GM21367 (cell line): Measurements from ENCODE around the gene ATOH8.

Experiments
- ATAC-seq: cut with Tn5 transposase; IDR thresholded peaks from one replicate; pipeline ENCODE4 v1.9.1; 2021; ENCODE audit not compliant: unreplicated experiment

ATOH8 gene

DNA sequence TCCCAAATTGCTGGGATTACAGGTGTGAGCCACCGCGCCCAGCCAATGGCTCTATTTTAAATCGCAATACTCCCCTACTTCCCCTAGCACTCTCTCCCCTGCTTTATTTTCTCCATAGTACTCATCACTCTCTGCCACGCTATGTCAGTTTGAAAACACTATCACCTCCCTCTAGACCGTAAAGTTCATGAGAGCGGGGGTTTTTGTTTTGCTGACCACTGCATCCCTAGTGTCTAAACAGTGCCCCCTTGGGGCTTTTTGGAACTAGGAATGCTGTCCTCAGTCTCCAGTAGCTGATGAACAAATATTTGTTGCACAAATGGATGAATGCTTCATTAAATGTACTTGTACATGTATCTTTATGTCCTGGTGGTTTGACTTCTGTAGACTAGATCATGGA is 44.1 kb downstream of the ATOH8 start:
- no peak for ATAC-seq

DNA sequence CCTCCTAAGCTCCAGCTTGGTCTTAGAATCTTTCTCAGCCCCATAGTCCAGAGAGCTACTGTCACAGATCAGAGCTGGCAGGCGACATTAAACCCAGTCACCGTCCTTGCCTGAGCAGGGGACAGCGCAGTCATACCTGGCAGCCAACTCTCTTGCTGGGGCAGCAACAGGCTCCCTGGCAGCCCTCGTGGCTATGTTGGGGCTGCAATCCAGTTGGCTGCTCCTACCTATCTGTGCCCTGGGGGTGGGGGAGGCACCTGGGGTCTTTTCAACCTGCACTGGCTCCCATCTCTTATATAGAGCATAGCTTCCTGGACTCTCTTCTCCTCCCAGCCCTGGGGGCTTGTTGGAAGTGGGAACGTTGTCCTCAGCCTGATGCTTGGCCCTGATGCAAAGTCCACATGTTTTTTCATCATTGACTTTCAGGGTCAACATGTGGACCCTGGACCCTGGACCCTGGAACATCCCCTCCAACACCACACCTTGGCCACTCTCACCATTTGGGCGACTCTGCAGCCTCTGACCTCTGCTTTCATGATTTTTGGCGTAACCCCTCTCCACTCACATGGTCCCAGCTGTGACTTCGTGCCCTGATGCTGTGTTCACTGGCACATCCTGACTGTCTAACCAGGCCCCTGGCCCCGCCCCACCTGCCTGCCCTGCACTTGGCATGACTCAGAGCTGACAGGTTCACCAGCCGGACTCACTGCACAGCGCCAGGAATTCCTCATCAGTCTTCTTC is 45.6 kb downstream of the ATOH8 start:
- ATAC-seq = no peak

DNA sequence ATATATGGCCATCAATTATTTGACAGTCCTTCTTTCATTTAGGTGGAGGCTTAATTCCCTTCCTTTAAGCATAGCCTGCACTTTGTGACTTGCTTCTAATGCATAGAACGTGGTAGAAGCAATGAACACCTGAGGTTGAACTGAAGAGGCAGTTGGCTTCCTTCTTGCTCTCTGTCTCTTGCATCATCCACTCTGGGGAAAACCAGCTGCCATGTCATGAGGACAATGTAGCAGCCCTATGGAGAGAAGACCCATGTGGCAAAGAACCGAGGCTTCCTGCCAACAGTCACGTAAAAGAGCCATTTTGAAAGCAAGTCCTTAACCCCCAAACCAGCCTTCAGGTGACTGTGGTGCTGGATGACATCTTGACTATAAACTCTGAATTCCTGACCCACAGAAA is 46.8 kb downstream of the ATOH8 start:
- no peak for ATAC-seq

DNA sequence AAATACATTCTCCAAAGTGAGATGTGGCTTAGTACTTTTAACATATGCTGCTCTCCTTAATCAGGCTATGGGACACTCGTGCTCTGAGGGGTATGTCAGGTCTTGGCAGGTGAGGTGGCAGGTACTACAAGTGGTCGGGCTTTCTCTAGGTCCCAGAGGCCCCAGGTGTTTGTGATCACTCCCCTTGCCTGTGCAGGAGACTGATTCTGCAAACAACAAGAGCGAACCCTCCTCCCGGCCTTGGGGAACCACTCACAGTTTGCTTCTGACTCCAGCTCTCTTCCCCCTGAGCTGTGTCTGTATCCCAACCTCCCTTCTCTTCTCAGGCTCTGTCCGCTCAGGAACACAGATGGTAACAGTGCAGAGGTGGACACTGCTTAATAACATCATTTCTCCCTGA is 48.1 kb downstream of the ATOH8 start:
- no peak for ATAC-seq

DNA sequence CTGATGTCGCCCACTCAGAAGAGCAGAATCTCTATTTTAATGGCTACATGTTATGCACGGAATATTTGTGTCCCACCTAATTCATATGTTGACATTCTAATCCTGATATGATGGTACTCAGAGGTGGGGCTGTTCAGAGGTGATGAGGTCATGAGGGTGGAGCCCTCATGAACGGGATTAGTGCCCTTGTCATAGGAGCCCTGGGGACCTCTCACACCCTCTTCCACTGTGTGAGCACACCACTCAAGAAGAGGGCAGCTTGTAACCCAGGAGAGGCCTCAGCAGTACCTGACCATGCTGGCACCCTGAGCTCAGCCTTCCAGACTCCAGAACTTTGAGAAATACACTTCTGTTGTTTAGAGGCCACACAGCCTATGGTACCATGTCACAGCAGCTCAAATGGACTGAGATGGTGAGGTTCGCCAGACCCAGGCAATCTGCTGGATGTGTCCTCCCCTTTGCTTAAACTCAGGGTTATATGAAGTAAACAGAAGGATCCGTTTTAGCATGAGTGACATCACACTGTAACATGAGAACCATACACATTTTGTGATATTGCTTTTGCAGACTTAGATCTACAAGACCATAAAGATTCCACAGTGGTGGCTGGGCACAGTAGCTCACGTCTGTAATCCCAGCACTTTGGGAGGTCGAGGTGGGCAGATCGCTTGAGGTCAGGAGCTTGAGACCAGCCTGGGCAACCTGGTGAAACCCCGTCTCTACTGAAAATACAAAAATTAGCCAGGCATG is 48.7 kb downstream of the ATOH8 start:
- ATAC-seq = no peak

DNA sequence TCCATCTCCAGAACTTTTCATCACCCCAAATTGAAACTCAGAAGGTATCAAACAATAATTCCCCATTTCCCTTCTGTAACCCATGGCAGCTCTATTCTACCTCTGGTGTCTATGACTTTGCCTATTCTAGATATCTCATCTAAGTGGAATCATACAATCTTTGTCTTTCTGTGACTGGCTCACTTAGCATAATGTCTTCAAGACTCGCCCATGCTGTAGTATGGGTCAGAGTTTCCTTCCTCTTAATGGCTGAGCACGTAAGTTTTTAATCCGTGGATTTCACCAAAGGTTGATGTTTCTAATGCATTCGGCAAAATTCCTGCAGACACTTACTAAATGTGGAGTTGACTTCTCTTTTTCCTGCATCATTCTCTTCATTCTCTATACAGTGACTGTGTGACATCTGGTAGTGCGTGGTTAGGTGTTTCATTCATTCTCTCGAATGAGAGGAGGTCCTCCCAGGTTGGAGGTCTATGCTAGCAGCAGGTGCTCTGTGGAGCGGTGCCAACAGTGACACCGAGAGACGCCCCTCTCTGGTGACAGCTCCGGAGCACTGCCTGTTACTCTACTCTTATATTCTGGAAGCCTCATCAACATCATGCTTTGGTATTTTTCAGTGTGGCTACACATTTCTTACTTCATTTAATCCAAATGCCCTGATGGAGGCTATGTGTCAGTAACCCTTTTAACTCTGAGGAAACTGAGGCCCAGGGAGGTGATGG is 50.1 kb downstream of the ATOH8 start:
- no peak for ATAC-seq

DNA sequence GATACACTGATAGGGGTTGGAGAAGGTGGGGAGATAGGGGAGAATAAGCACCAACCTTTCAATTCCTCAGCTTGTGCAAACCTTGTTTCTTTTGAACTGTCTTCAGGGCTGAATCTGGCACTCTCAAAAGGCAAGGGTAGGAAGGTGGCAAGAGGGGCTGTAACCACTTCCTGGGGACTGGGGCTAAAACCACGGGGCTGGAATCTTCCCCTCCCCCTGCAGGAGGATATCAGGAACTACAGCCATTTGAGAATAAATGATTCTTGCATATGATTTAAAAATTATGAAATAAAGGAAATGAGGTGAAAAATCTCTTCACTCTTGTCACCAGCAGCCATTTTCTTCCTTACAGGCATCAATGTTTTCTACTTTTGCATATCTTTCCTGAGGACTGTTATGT is 50.8 kb downstream of the ATOH8 start:
- no peak for ATAC-seq

DNA sequence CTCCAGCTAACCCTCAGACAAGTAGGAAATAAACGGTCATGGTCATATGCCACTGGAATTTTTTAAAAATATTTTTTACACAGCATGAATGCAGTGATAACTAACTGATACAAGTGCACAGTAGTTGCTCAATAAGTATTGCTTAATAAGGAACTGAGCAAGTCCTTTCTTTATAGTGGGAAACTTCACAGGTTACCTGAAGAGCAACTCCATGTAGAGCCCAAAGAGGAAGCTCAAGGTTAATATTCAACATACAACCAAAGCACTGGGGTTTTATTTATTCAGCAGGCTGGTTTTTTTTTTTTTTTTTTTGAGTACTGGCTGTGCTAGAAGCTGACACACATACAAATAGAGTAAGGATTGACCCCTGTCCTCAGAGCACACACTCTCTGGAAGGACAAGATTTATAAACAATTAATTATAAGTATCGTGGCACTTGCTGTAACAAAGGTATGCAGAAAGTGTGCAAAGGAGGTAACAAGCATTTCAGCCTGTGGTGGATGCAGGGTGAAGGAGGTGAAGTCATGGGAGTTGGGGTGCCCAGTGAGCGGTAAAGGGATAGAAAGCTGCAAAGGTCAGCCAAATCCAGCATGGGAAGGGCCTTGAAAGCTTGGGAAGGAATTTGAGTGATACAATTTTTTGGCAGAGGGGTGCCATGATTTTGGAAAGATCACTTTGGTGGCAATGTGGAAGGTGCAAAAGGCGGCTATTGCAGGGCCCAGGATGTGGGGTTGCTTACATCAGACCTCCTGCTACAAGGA is 52.7 kb downstream of the ATOH8 start:
- ATAC-seq = no peak

DNA sequence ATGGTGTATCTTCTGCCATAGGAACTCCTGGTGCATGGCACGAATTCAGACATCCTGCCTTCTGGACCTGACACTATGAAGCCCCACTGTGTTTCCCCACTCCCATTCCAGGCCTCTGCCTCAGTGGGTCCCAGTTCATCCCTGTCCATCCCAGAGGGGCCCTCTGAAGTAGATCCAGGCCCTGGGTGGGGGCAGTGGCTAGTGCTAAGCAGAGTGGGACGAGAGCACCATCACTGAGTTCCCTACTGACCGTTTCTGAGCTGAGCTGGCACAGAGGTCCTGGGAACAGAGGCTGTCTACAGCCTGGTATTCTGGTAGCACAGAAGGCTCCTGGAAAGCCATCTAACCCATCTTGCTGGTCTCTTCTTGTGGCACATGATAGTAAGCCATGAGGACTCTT is 54.0 kb downstream of the ATOH8 start:
- ATAC-seq = no peak

DNA sequence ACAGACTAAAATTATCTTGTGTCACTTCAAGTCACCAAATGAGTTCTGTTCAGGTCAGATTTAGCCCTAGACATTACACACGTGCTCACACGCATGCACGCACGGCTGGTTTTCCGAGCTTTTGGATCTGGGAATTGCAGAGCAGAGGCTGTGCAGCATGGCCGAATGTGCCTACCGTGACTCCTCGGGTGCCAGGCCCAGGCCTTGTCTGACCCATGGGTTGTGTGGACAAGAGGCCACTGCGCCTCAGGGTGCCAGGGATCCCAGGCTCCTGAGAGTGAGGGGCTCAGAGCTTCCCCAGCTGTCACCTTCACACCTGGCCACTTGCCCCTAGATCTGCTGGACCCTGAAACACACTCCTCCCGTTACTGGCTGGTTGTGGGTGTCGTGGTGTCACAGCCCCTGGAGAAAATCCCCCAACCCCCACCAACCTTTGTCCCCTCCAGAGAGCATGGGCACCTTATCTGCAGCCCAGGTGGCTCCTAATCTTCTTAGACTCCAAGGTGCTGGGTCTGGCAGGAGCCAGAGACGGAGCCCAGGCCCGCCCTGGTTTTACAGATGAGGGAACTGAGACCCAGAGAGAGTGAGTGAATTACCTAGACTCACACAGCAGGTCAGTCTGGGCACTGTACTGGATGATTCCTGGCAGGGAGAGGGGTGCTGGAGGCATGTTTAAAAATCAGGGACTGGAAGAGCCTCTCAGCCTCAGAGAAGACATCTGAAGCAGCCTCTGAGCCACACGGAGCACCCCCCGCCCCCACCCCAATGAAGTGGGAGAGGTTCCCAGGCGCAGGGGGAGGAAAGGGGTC is 56.8 kb downstream of the ATOH8 start:
- no peak for ATAC-seq

DNA sequence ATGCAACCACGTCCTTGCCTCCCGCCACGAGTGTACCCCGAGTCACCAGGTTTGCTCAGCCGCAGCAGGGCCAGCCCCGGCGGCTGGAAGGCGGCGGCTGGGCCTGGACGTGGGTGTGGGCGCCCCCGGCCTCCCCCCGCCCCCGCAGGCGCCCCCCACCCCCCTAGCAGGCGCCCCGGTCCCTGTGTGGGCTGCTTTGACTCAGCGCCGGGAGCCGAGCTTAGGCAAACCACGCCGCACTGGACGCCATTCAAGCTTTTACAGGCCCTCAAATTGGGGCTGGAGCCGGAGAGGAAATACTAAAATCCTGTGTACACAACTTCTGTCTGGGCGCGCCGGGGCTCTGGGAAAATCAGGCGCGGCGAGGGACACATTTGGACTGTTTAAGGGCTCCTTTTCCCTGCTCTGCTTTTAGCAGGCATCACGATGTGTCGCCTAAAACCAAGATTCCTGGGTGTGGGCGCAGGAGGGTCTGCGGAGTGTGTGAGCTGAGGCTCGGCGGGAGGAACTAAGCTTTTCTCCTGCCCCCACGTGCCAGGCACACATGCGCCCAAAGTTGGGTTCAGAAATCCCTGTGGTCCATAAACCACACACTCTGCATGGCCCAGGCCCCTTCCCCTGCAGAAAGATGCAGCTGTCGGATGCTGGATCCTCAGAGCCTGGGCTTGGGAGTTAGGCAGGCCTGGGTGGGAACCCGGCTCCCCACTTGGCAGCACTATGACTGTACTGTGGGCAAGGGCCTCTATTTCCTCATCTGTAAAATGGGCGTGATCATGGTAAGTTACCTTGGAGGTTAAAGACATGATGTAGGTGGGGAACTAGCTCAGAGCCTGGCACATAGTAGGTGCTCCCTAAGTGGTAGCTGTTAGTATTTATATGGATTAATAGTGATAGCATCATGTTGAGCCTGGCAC is 57.6 kb downstream of the ATOH8 start:
- ATAC-seq = no peak

DNA sequence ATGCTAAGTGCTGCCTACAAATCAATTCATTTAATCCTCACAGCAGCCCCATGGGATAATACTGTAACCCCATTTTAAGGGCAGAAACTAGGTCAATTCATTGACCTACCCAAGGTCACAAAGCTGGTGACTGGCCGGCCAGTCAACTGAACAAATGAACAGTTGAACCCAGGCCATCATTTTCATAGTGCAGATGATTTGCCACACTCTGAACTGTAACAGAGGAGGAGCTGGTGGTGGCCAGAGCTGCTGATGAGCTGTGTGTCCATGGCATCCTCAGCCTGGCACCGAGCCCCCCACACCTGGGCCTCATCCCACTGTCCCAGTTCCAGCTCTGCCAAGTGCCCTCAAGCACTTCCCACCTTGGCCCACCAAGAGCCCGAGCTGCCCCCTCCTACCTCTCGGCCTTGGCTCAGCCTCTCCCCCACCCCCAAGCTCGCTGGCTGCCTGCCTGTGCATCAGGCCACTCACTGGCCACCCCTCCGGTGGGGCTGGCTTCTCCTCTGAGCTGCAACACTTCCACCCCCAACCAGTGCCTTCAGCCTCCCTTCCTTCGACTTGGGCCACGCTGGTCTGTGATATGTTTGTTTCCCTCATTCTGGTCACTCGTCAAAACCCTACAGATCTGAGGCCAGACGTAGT is 58.4 kb downstream of the ATOH8 start:
- no peak for ATAC-seq

DNA sequence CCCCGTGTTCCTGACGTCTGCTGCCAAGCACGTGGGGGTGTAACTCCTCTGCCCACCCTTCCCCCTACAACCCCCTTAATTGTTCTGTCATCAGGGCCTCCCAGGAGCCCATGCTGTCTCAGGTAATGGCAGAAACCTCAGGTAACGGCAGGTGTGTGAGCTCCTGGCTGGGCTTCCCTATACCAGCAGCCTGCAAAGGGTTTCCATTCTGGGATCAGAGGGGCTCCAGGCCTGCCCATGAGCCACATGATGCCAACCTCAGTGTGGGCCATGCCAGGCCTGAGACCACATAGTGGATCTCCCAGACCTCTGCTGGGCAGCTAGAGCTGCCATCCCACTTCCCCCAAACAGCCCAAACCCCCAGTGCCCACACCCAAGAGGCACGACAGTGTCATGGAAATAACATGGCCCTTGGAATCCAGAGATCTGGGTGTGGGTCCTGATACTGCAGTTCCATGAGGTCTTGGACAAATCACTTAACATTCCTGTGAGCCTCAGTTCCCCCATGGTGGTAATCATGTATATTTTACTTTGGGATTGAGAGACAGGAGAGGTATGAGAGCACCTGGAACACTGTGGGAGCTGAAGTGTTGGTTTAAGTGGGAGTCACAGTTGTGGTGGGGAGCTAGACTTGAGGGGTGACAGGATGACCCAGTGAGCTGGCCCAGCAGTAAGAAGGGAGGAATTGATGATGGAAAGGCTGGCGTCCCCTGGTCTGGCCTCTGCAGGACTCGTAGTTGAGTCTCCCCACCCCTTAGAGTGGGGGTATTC is 59.6 kb downstream of the ATOH8 start:
- no peak for ATAC-seq

DNA sequence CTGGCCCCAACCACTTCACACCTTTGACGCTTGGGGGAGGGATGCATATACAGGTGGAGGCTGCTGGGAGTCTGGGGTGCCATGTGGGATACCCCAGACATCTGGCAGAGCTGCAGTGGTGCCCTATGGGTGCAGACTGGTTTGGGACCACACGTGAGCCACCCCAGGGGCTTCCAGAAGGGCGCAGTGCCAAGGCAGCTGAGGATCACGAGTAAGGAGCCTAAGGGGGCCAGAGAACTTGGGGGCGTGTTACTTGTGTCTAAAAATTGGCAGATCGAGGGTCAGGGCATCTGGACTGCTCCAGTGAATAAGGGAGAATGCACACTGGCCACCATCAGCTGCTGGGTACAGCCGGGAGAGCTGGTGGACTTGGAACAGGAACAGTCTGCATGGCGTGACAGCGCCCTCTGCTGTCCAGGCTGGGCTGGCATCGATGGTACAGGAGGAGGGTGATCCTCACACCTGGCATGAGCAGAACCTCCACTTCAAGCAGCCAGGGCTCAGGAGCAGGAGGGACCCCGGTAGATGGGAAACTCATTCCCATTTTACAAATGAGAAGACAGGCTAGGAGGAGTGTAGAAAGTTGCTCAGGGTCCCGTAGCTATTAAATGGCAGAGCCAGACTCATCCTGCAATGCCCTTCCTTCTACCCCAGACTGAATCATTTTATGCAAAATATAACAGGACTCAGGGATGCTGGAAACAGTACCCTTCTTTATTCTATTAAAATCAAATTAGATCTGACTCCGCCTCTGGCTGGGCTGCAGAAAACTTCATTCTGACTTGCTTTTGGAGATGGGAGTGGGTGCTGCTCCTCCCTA is 60.4 kb downstream of the ATOH8 start:
- ATAC-seq = no peak

DNA sequence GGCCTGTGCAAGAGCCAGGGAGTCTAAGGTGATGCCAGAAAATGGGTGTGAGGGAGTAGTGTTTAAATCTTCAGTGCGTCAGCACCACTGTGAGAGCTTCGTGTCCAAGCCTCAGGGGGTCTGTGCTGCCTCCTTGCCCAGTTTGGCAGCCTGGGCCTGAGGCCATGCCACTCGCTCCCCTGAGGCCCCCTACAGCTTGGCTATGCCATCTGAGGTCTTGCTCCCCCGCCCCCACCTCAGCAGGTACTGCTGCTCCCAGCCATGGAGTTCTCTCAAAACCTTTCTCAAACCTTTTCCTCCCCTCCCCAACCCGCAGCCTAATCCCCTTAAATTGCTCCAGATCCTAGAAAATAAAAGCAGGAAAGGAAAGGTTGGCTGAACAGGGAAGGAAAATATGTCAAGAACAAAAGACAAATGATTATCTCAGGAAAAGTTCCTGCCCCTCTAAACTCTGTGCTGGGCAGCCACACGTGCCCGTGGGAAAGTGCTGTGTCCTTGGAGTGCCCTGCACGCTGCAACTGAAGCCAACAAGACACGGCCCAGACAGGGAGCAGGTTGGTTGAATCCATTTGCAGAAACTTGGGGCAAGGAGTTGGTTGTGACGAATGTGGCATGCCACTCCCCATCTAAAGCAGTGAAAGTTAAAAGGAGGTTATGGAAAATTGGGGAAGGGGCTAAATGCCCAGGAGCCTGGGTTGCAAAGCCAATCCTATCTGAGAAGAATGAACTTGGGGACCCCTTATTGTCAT is 61.2 kb downstream of the ATOH8 start:
- ATAC-seq = no peak

DNA sequence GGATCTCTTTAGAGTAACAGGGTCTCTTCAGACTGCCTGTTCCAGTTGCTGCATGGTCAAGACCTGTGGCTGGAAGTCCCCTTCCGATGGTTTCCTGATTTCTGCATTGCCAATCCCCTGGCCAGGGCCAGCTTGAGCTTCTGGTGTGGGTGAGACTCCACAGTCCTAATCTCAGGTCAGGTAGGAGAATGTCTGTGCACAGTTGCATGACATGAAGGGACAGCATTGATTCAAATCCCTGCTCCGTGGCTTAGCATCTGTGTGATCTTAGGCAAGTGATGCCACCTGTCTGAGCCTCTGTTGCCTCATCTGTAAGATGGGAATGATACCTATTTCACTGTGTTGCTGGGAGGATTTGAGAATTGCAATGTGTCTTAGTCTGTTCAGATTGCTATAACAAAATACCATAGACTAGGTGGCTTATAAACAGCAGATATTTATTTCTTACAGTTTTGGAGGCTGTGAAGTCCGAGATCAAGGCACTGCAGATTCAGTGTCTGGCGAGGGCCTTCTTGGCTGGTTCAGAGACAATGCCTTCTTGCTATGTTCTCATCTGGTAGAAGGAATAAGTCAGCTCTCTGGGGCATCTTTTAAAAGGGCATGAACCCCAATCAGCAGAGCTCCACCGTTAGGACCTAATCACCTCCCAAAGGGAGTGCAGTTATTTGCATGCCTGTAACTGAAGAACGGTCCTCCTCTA is 66.2 kb downstream of the ATOH8 start:
- ATAC-seq = no peak
